ENCODE data around the gene RAPGEF6.
"Not testable (repeated sequence)": the region's sequence is repeated elsewhere in the genome, so short reads cannot be mapped to it uniquely, and the experiment has no call there.

The RAPGEF6 gene

GRCh38 chr5:131511934-131512333 lies 123.1 kb downstream of the RAPGEF6 start:
- DNase-seq (ENCODE audit: low read depth in 2 of 2): no peak

DNA sequence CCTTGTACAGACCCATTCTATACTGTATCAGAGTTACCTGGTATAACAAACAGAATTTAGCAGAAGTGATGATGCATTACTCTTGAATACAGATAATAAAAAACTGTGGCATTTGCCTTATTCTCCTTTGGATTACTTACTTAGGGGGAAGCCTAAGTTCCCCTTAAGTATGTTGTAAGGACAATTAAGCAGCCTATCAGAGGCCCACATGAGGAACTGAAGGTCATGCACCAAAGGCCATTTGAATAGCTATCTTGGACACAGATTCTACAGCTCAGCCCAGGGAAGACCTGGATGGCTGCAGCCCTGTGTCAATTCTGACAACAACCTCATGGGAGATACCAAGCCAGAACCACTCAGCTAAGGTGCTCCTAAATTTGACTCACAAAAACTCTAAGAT lies 125.2 kb downstream of the RAPGEF6 start:
- no peak for DNase-seq (ENCODE audit: low read depth in 2 of 2)

GRCh38 chr5:131505237-131505908 lies 129.7 kb downstream of the RAPGEF6 start:
- no peak for DNase-seq (ENCODE audit: low read depth in 2 of 2)

DNA sequence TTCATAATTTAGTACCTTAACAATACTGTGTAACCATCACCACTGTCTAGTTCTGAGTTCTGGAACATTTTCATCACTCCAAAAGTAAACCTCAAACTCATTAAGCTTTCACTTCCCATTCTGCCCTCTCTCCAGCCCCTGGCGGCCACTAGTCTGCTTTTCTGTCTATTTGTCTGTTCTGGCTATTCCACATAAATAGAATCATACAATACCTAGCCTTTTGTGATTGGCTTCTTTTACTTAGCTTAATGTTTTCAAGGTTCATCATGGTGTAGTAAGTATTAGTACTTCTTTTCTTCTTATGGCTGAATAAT lies 138.7 kb downstream of the RAPGEF6 start:
- no peak for DNase-seq (ENCODE audit: low read depth in 2 of 2)

DNA sequence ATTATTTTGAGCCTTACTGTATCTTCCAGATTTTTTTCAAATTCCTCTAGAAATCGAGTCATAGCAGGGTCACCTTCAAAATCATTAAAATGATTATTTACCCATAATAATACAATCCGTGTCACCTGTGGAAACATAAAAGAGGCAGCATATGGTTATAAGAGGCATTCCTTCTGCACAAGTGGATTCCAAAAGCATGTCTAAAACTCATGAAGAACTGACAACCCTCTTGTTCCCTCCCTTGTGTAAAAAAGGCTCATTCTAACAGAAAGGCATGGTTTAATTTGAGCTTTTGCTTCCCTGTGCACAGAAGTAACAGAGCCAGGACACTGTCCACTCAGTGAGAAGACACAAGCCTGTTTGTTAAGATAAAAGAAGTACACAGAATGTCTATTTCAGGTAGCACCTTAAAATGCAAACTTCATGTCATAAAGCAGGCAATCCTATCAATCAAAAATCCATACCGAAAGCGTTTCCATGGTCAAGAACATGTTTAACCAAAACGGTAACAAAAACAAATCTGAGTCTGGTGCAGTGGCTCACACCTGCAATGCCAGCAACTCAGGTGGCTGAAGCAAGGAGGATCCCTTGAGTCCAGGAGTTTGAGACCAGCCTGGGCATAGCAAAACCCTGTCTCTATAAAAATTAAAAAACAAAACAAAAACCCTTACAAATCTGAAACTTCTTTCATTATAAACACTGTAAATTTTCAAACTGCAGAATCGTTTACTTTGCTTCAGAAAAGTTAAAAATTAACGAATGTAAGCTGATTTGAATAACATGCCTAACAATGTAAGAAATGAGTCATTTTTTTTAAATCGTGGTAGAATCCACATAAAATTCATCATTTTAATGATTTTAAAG lies 139.3 kb downstream of the RAPGEF6 start:
- DNase-seq (ENCODE audit: low read depth in 2 of 2): no peak

- no peak for DNase-seq (ENCODE audit: low read depth in 2 of 2)
Observed at GRCh38 chr5:131491749-131492148, 143.3 kb downstream of the RAPGEF6 start.

DNA sequence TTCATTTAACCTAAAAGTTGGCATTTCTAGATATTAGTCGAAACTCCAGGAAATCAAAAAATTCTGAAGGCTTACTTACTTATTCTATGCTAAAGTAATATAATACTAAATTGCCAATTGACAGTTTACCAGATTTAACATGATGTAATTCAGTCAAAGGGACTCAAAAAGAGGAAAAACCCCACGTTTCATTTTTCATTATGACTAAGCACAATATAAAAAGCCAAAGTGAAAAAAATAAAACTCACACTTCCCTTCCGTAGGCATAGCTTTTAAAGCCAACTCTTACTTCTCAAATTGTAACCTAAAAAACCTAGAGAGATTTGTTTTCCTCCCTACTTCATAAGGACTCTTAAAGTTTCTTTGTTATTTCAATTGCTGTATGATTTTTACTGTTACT lies 146.6 kb downstream of the RAPGEF6 start:
- no peak for DNase-seq (ENCODE audit: low read depth in 2 of 2)

DNA sequence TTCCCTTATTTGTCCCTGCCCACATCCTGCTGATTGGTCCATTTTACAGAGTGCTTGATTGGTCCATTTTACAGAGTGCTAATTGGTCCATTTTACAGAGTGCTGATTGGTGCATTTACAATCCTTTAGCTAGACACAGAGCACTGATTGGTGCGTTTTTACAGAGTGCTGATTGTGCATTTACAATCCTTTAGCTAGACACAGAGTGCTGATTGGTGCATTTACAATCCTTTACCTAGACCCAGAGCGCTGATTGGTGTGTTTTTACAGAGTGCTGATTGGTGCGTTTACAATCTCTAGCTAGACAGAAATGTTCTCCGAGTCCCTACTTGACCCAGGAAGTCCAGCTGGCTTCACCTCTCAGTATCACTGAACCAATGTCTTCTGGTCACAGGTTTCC lies 147.7 kb downstream of the RAPGEF6 start:
- DNase-seq (ENCODE audit: low read depth in 2 of 2): not testable (repeated sequence)

- DNase-seq (ENCODE audit: low read depth in 2 of 2): no peak
Observed at GRCh38 chr5:131482617-131483016, 152.4 kb downstream of the RAPGEF6 start.

DNA sequence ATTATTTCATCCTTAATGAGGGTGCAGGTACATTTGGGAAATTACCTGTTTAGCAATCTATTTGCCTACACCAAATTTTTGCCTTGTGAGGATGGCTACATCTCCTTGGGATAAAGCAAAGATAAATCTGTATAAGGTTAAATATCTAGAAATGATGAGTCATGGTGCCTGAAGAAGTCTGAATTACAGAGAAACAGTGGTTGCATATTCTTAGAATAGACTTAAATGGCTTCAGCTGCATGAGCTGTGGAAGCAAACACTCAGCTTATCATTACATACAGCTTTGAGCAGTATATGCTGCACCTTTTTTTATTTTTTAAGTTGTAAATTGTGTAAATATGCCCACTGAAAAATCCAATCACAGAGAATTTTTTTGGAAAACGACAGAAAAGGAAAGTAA lies 153.5 kb downstream of the RAPGEF6 start:
- no peak for DNase-seq (ENCODE audit: low read depth in 2 of 2)

DNA sequence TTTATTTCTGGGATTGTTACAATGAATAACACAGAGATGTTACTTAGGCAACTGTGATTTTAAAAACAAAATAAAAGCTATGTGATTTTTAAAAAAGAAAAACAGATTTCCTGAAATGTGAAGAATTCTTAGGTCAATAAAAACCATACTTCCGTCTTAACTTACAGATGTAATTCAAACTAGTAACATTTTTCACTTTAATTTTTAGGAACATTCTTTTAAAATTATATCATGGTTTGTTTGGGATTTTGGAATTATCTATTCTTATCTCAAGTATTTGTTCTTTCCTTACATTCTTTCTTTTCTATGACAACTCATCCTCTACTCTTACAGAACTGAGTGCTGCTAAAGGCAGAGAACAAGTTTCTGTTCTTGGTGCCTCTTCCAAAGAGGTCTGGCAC lies 159.5 kb downstream of the RAPGEF6 start:
- no peak for DNase-seq (ENCODE audit: low read depth in 2 of 2)

DNA sequence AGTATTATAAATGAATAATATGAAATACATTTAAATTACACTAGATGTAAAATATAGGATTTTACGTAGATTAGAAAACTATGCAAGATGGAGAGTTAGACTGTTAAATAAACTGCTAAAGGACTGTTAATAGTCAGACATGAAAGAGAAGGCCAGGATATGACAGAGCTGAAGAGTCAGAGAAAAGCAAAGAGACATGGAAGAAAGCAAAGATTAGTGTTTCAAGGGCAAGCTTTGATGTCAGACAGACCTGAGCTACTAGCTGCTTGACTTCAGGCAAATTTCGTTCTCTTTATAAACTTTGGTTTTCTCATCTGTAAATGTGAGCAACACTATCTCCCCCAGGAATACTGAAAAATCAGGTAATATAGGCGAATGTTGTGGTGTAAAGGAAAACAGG lies 161.3 kb downstream of the RAPGEF6 start:
- DNase-seq (ENCODE audit: low read depth in 2 of 2): no peak

GRCh38 chr5:131466171-131466766 lies 168.8 kb downstream of the RAPGEF6 start:
- no peak for DNase-seq (ENCODE audit: low read depth in 2 of 2)

- DNase-seq (ENCODE audit: low read depth in 2 of 2): no peak
Observed at GRCh38 chr5:131463656-131464055, 171.4 kb downstream of the RAPGEF6 start.

DNA sequence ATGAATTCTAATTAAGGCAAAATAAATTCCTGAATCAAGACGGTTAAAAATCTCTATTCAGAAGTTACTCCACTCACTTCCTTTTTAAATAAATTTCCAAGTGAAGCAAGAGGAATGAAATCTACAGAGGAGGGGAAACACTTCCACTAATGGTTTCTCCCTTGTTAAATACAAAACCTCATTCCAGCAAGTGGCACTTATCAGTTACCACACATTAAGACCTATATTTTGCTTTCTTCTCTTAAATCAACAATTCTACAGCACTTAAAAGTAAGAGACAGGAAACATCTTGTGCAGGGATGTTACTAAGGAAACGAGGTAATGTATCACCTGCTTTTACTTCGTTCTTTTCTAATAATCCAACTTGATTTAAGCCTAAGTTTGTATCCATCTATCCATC lies 172.6 kb downstream of the RAPGEF6 start:
- no peak for DNase-seq (ENCODE audit: low read depth in 2 of 2)

DNA sequence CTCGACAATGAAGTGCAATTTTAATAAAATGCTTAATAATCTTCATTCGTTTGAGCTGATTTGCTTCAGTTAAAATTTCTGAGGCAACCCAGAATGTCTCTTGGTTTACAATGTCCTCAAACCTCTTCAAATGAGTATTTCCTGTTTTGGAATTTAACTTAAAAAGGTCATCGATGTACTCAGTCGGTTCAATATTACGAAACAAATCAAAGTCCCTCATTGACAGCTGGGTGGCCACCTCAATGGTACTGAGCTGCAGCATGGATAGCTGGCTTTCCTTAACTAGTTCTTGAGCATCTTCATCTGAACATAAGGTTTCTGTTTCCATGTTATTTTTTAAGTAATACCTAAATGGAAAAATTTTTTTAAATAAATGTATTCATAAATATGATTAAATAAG lies 173.3 kb downstream of the RAPGEF6 start:
- DNase-seq (ENCODE audit: low read depth in 2 of 2): no peak

DNA sequence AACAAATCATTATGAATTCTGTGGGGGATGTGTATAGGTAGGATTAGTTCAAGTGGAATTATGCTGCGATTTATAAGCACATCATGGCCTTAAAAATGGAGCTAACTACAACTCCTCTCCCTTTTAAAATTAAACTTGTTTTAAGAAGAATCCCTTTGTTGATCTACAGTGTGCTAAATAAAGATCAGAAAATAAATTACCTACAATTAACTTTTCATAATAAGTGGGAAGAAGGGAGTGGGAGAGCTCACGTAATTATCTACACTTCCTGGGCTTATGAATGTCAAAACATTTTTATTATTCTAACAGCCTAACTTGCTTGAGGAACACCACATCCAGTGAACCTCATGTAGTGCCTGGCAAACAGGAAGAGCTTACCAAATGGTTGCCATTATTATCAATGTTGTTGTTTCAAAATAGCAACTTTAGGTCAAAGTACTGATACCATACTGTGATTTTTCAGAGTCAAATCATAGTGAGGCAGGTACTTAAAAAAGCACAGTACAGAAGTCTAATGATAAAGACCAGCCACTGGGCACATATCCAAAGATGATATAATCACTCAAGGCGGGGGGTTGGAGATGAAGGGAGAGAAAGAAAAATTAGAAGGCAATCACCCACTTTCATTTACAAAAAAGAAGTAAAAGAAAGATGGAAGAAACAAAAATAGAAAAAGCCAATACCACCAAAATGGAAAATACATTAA lies 174.0 kb downstream of the RAPGEF6 start:
- no peak for DNase-seq (ENCODE audit: low read depth in 2 of 2)

DNA sequence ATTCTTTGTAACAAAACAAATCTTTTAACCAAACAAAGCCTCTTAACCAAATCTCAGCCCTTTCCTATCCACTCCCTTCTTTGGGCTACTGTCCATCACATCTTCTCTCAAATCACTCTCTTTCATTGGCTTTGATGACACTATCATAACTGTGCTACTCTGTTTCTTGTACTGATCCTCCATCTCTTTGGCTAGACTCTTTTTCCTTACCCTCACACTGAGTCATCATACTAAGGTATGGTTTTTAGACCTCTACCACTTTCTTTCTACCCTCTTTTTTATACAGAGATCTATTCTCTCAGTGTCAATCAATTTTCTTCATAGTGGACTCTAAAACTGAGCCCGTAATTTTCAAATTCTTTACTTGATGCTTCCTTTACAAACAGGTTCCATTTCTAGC lies 174.9 kb downstream of the RAPGEF6 start:
- DNase-seq (ENCODE audit: low read depth in 2 of 2): no peak

GRCh38 chr5:131459216-131459615 lies 175.8 kb downstream of the RAPGEF6 start:
- DNase-seq (ENCODE audit: low read depth in 2 of 2): no peak

DNA sequence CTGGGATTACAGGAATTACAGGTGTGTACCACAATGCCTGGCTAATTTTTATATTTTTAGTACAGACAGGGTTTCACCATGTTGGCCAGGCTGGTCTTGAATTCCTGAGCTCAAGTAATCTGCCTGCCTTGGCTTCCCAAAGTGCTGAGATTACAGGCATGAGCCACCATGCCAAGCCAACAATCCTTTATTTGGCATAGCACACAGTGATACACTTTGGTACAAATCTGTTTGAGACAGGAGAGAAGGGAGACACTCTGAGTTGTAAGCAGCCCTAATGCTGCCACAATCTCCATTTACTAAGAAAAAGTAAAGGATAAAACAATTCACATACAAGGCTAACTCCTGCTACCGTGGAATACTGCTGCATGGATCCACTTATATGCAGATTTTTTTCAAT lies 177.8 kb downstream of the RAPGEF6 start:
- no peak for DNase-seq (ENCODE audit: low read depth in 2 of 2)

DNA sequence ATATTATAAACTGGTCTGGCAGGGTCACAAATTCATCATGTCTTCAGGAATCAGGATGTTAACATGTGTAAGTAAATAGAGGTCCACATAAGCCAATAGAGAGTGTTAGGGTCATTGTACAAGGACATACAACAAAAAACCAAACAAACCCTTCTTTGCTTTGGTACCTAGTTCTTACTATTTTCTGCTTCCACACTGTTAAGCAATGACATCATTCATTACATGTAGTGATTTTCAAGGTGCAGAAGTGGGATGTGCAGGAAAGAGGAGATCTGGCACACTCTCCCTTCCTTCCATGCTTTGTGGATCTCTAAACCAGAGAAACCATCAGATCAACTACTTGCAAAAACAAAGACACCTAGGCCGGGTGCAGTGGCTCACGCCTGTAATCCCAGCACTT lies 184.1 kb downstream of the RAPGEF6 start:
- no peak for DNase-seq (ENCODE audit: low read depth in 2 of 2)

DNA sequence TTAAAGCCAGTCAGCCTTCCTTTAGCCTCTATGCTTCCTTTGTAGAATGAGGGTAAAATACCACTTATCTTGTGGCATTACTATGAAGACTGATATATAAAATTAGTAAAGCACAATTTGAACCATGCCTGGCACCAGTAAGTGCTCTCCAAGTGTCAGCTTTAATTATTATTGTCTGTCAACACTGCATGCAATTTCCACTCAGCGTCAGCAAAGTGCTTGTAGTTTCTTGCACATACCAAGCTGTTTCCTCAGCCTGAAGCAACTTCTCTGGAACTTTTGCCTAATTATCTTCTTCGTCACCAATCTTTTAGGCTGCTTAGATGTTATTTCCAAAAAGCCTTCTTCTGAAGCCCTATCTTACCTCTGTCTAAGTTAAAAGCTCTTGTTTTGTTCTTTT lies 193.8 kb downstream of the RAPGEF6 start:
- no peak for DNase-seq (ENCODE audit: low read depth in 2 of 2)

DNA sequence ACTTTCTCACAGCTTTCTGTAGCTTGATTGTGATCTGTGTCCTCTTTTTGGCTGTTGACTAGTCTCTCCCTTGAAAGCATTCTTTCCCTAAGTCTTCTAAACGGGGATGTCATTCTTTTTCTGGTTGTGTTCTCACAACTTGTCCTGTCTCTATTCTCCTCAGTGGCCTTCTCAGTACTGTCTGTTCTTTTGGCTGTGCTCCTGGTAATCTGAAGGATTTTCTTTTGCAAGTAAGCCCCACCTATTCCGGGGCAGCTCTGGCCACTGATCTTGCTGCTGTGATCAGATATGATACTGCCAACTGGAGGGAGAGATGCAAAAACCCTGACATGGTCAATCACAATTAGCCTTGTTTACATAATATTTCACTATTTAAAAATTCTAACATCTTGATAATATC lies 198.9 kb downstream of the RAPGEF6 start:
- DNase-seq (ENCODE audit: low read depth in 2 of 2): no peak

Measured in stimulated activated CD4-positive, alpha-beta T cell treated with anti-CD3 and anti-CD28 coated beads, Interleukin-4, amount 100 ng/mL, for 48 hours (primary cell).